Activated CD4-positive, CD25-positive, alpha-beta regulatory T cell (primary cell): ENCODE data around the gene APBA2.

Experiments
- DNase-seq, 4 experiments: peaks; one replicate each; lab custom pipeline; 2025; lab: John Stamatoyannopoulos, UW

The APBA2 gene

DNA sequence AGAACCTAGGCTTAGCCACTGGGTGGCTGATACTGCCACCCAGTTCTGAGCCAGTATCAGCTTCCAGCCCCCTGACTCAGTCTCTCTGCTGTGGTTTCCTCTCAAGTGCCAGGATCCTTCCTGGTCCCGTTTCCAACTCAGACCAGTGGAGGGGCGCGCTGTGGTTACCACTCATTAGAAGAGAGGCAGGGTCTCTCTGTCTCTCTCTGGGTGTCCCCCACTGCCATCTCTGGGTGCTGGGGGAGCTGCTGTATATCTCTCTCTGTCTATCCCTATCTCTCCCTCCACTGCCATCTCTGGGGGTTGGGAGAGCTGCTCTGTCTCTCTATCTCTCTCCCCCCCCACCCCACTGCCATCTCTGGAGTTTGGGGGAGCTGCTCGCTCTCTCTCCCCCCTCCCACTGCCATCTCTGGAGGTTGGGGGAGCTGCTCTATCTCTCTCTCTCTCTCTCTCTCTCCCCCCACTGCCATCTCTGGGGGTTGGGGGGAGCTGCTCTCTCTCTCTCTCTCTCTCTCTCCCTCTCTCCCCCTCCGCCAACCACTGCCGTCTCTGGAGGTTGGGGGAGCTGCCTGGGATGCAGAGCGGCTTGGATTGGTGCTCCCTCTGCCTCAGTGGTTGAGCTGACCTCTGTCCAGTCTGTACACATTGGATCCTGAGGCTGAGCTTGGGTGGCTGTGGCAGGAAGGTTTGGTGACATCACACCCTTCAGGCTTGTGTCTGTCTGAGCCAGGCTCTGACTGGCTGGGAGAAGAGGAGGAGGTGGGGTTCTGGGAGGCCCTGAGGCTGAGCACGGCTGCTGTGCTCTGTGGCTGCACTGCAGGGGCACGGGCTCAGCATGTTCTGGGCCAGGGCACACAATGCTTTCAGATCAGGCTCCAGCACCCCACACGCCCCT lies 98.9 kb downstream of the APBA2 start:
- DNase-seq, result no peak

DNA sequence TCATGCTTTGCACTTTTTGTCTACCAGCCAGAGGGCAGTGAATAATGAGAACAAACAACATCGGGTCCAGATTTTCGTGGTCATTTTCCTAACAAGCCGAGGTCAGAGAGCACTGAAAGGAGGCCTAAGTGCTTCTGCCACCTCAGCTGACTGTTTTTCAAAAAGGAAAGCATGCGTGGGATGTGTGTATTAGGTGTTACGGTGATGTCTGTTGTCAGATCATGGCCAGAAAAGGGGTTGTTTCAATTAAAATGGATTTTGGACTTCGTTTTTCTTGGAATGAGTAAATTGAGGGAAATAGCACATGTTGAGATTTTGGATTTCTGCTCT lies 99.5 kb downstream of the APBA2 start:
- no peak for DNase-seq

DNA sequence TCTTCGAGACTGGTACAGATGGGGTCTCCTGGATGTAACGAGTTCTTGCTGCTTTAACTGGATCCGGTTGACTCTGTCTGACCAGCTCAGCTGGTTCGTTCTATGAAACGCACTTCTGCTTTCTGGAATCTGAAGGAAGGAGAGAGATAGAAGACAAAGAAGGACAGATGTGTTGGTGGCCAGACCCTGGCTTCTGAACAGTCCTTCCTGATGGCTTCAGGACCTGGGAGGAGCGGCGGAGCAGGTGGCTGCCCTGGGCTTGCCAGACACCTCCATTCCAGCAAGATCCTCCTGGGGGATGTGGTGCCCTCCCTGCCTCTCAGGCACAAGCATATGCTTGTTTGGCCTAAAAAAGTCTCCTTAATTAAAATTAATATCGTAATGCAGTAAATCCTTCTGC lies 99.9 kb downstream of the APBA2 start:
- DNase-seq, result no peak

DNA sequence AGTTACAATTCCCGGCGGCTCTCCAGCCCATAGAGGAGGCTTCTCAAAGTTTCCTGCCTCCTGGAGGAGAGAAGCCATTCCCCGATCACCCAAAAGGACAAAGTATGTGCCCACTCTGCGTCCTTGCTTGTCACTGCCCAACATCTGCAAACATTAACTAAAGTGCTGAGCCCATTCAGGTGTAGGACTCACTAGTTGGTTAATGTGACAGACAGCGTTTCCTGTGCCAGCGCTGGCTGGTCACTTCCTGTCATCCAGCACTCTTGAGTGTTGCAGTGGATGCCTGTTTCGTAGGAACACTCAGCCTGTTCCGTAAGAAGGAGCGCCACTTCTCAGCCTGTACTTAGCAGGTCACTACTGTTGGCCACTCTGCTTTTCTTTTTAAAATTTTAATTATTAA lies 100.3 kb downstream of the APBA2 start:
- no peak for DNase-seq

DNA sequence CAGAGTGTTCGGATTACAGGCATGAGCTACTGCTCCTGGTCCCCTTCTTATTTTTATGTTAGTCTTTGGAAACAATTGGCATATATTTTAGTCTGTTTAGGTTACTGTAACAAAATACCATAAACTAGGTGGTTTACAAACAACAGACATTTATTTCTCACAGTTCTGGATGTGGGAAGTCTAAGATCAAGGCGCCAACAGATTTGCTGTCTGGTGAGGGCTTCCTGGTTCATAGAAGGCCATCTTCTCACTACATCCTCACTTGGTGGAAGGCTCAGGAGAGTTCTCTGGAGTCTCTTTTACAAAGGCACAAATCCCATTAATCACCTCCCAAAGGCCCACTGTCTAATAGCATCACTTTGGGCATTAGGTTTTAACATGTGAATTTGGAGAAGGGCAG lies 101.0 kb downstream of the APBA2 start:
- DNase-seq, result no peak

DNA sequence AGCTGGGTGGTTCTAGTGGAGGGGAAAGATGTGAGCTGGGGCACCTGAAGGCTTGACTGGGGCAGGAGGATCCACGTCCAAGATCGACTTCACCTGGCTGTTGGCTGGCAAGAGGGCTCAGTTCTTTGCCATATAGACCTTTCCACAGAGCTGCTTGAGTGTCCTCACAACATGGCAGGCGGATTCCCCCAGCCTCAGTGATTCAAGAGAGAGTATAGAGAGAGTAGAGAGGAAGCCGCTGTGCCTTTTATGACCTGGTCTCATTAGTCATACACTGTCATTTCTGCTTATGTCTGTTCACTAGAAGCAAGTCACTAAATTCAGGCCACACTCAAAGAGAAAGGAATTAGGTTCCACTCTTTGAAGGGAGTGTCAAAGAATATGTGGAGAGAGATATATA lies 101.6 kb downstream of the APBA2 start:
- DNase-seq, result no peak

DNA sequence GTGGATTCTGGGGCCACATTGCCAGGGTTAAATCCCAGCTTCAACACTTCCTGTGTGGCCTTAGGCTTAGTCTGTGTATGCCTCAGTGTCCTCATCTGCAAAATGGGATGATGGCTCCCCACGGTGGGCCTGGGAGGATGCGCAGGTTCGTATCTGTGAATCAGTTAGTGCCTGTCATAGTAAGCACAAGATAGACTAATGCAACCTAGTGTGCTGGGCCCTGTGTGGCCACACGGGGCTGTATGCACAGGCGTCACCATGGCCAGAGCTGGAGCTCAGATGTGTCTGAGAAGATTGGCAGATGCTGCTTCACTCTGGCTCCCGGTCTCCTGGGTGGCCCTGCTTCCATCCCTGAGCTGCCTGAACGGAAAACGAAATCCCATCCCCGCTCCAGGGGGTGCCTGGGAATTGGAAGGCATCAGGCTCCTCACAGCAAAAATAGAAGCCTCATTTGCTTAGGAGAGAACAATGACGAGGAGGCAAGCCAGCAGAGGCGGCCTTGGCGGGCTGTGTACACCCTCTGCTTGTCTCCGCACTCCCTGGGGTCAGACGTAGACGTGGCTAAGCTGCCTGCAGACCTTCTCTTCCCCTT lies 103.6 kb downstream of the APBA2 start:
- DNase-seq, result no peak

DNA sequence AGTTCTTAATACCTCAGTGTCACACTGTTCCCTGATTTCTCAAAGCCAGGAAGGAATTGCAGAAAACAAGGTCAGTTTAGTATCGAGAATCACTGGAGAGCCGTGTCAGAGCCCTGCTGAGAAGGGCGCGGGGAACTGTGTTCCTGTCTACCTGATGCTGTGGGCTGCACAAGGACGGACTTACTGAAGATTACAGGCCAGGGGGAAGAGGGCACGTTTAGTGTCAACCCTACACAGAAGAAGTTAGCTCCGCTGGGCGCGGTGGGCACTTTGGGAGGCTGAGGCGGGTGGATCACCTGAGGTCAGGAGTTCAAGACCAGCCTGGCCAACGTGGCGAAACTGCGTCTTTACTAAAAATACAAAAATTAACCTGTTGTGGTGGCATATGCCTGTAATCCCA lies 104.1 kb downstream of the APBA2 start:
- DNase-seq, result no peak

DNA sequence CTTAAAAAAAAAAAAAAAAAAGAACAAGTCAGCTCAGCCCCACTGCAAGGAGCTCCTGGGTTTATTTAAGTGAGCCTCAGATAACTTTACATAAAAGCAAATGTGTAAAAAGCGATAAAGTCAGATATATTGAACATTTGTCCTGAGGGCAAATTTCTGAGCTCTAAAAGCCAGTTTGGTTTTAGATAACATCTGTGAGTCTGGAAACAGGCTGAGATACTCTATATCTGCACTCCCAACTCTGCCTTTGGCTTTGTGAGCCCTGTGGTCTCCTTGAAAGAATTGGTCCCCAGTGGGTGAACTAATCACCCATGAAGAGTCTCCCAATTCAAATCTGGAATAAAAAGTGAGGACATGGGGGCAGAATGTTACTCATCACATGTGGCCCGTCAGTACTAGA lies 104.6 kb downstream of the APBA2 start:
- no peak for DNase-seq

DNA sequence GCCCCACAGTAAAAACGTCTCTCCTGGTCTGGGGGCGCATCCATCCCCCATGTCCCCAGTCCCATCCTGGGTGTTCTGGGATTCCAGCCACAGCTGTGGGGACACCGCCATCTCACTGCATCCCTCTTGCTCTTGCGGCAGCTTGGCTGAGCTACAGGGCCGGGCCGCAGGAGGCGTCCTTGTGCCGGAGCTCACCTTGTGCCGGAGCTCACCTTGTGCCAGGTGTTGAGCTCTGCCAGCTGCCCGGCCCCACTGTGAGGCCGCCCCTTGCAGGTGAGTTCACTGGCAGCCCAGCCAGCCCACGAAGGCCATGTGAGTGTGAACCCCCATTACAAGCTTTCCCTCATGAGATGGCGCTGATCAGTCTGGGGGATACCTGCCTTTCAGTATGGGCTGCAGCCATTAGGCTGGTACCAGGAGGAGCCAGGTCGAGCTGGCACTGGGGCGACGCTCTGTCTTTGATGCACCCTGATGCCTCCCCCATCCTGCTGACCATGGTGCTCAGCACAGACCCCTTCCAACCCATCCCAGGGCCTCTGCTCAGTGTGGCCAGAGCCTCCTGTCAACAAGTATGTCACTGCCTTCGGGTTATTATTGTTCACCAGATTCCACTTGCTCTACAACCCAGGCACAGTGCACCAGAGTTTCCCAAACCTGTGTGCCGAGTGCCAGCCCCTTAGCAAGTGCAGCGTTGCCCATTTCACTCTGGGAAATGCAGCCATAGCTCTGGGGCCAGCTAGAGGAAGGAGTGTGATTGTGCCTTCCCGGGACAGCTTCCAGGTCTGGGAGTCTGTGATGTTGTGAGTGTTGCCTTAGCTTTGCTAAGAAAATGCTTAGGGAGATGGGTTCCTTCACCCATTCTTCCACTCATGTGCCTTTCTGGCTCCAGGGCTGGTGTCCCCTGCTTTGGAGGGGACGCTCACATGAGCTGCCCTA lies 105.7 kb downstream of the APBA2 start:
- DNase-seq, result no peak

DNA sequence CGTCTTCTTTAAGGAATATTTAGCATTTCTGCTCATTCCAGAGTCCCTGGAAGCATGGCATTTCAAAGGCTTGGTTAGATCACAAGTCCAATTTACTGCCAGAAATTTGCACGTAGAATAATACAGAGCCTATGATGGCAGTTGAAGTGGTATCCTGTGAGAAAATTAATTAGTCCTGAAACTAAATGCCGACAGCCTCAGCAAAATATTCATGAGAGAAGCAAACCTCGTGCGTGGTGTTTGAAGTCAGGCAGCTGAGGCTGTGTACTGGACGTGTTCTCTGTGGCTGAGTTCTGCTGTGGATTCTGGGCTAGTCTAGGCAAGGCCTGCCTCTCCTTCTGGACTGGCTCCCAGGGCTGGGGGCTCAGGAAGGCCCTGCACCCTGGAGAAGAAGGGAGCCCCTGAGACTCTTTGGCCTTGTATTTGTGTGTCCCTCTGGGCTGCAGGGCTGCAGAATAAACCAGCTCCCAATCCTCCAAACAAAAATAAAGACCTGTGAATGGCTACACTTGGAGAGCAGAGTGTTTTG lies 106.6 kb downstream of the APBA2 start:
- no peak for DNase-seq

DNA sequence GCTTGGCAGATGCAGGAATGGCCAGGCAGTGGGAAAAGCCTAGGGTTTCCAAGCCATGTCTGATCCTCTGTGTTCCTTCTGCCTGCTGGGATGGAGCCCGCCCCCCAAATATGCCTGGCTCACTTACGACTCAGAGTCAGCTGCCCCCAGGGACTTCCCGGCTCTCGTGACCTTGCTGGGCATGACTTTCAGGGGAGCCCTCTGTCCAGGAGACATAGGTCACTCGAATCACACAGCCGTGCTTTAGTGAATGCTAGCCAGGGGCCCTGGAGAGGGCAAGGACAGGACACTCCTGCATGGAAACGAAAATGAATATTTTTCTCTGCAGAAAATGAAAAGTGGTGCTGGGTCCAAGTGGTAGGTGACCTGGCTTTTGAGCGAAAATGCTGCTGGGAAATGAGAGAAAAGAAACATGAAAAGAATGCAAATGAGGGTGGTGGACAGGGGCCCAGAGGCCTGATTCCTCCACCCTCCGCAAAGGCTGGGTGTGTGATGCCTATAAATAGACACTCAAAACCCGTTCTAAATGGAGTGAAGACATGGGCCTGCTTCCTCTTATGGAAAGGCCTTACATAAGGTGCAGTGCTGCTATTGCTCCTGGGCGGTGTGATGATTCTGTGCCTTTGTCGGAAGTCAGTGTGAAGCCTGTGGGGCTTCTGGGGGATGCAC lies 107.4 kb downstream of the APBA2 start:
- no peak for DNase-seq

DNA sequence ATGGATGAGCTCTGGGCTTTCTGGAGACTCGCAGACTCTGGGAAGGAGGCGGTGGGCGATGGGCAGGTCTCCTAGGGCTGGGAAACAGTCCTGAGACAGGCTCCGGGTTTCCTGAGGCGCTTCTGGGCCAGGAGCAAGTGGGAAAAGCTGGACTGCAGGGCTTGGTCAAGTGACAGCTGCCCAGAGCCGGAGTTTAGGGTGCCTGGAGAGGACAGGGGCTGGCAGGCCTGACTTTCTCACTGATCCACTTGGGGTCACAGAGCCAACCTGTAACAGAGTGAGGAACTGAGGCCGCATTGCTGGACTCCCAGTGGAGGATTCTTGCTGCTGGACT lies 107.9 kb downstream of the APBA2 start:
- DNase-seq, result no peak

DNA sequence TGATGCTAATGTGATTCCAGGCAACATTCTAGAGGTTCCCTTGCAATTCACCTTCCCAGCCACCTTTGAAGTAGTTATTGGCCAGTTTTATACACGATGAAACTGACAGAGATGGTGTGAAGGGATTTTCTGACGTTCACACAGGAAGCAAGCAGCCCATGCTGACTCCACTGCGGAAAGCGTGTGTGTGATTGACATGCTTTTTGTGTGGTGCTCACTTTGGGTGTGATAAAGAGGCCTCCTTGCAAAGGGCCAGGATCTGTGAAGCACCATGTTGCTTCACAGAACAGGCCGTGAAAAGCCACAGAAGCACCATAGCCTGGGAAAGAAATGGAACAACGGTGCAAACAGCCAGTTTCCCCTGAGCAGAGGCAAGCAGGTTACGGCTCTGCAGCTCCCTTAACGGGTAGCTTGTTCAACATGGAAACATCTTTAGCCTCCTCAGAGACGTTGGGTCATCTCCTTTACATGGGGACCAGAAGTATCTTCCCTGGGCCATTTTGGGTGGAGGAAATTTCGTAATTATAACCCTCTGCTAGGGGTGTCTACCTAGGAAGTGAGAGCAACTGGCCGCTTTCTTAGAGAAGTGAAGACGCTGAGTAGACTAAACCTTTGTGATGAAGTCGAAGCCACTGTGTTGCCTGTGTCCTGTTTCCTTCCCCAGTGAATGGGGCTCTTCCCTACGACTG lies 108.5 kb downstream of the APBA2 start:
- DNase-seq, result no peak

DNA sequence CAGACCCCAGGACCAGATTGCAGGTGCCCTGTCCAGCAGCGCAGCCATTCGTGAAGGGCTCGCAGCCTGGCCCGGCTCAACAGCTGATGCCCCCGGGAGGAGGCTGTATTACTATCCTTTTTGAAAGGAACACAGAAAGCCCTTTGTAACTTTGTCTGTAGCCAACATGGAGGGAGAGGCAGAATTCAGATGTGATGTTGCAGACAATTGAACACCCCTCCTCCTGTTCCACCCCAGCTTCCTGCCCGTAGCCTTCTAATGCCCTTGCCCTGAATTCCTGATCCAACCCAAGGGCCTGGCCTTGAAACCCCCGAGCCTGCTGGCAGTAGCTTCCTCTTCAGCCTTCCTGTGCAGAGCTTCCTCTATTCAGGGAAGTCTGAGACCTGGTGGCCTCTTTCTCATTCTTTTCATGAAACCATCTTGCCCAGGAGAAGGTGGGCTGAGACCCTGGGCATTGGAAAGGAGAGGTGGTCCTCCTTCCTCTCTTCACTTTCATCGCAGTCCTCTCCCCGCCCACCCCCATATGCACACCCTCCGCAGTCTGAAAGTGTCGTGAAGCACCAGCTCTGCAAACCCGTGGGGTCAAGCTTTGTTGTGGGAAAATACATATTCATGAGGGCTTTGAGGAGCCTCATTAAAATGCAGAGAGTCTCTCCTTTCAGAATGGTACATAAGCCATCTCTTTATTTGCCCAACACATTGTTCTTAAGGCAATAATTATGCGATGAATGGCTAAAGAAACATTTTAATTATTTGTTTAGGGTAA lies 109.2 kb downstream of the APBA2 start:
- DNase-seq, result no peak

DNA sequence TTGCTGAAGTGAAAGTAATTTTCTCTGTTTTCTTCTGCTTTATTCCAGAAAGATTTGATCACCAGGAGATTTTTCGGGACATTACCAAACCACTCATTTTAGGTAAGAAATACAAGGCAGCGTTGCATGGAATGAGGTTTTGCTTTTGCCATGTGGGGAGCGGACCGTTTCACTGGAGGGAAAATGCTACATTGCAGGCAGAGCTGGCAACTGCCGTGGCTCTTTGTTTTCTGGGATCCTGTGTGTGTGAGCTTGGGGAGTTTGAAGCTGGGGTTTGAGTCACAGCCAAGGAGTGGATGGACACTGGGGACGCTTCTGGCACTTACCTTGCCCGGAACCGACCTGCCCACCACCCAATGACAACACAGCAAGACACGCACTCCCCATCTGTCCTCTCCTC lies 109.9 kb downstream of the APBA2 start:
- DNase-seq, result no peak

DNA sequence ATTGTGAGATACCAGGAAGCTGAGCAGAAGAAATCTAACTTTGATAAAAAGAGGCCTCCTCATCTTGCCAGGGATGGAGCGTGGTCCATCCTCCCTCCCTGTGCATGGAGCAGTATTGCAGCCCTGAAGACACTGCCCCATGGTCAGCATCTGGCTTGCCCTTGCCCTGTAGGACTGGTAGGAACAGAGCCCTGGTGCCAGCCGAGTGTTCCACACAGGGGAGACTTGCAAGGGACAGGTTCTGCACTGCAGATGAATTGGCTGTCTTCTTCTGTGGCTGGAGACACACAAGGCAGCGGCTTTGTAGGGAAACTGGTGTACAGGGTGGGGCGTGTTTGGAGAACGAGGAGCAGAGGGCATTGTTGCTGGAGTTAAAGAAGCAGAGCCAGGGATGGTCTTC lies 110.5 kb downstream of the APBA2 start:
- DNase-seq, result no peak

DNA sequence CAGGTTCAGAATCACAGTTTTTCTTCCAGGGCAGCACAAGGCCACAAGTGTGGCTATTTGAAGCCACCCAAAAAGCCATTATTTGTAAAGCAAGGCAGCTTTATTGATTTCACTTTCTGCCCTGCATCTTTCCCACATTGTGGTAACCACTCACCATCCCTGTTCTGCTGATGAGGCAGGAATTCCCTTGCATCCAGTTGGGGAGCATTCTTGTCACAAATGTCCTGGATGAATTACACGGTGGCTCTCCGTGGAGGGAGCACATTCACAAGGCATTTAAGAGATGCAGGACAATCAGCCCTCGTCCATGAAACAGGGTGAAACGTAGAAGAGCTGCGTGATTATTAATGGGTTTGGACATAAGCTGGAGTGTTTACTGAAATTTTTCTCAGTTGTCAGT lies 111.2 kb downstream of the APBA2 start:
- no peak for DNase-seq

DNA sequence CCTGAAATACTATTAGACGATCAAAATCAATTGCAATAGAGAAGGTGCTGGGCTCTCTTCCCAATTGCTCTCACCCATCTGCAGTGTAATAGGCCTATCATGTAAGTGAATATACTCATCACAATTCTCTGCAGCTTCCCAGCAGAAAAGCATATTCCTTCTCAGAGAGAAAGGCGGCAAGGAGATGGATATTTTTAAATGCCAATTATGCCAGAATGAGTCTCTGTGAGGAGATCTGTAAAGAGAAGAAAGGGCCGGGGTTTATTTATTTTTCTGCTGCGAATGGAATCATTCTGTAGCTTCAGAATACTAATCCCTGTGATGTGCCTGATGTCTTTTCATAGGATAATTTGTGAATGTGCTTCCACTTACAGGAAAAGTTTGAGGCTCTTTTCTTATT lies 112.0 kb downstream of the APBA2 start:
- no peak for DNase-seq

DNA sequence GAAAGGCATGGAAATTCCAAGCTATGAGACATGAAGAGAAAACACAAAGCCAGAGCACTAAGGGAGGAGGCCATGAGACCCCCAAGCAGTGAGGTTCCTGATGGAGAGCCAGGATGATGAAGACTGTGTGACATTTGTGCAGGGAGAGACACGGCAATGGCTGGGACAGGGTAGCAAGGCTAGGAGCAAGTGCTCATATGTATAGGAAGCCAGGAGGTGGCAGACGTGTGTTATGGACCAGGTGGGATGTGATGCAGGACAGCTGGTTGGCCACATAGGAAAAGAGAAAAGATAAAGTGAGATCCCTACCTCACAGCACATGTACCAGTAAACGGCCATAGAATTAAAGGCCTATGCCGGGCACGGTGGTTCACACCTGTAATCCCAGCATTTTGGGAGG lies 112.7 kb downstream of the APBA2 start:
- no peak for DNase-seq
